GF-D8 (cell line): ENCODE results near the gene SYNE4.
"Not testable (repeated sequence)": the region's sequence is repeated elsewhere in the genome, so short reads cannot be mapped to it uniquely, and the experiment has no call there.

ENCODE experiments used
- DNase-seq: peaks from one replicate; lab custom pipeline; 2025; lab: John Stamatoyannopoulos, UW

The SYNE4 gene

GRCh38 chr19:36008336-36008978 is at the start of gene SYNE4:
SYNE4 (minus strand) TSS chr19:36008813; CDS start chr19:36008681, 132 bp downstream.
- DNase-seq, result no peak

GRCh38 chr19:36054733-36055686 is 46.4 kb upstream of the SYNE4 start, which contains the start of gene WDR62:
WDR62 (plus strand) TSS chr19:36054897; CDS start chr19:36054972, 75 bp downstream.
- DNase-seq, result peak; percentile 87

GRCh38 chr19:36054119-36054732 is 45.6 kb upstream of the SYNE4 start, which contains the start of gene THAP8:
THAP8 (minus strand) TSS chr19:36054285; CDS start chr19:36054217, 68 bp downstream.
- DNase-seq, result peak; percentile 94

DNA sequence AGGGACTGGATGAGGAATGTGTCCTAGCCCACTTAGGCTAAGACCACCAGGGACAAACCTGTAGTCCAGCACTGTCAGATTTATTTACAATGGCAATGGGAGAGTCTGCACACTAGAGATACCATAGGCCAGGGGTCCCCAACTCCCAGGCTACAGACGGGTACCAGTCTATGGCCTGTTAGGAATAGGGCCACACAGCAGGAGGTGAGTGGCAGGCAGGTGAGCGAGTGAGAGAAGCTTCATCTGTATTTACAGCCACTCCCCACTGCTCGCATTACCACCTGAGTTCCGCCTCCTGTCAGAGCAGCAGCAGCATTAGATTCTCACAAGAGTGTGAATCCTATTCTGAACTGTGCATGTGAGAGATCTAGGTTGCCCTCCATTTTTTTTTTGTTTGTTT is 43.0 kb upstream of the SYNE4 start:
- DNase-seq, result no peak

GRCh38 chr19:36051236-36051635 is 42.6 kb upstream of the SYNE4 start:
- DNase-seq, result no peak

GRCh38 chr19:36049080-36049698 is 40.6 kb upstream of the SYNE4 start:
- no peak for DNase-seq

DNA sequence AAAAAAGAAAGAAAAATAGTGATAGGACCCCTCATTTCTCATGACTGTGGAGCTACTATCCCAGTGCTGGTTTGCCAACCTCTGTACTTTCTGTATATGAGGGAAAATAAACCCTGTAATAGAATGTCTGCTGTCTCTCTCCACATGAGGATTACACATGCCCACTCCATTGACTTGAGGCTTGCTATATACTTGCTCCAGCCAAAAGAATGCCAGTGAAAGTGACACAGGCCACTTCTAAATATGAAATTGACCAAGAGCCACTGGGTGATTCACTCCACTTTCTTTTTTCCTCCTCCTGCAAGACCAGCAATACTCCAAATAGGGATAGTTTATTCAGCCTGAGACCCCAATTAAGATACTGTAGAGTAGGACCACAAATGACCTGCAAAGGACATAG is 39.2 kb upstream of the SYNE4 start:
- DNase-seq, result no peak

GRCh38 chr19:36046443-36047050 is 37.9 kb upstream of the SYNE4 start:
- no peak for DNase-seq

GRCh38 chr19:36043952-36044351 is 35.3 kb upstream of the SYNE4 start:
- DNase-seq, result no peak

- DNase-seq, result no peak
Observed at GRCh38 chr19:36041831-36042230, 33.2 kb upstream of the SYNE4 start.

GRCh38 chr19:36041092-36041491 is 32.5 kb upstream of the SYNE4 start:
- not testable (repeated sequence) for DNase-seq

DNA sequence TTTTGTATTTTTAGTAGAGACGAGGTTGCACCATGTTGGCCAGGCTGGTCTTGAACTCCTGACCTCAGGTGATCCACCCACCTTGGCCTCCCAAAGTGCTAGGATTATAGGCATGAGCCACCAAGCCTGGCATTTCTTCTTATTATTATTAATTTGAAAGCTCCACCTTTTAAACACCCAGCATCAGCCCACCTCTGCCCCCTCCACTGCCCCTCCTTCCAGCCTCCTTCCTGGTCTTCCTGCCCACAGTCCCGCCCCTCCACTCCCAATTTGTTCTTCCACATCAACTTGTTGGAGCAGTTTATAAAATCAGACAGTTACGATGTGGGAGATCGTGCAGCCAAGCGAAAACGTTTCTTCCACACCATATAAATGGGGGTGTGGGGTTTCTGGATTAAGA is 31.9 kb upstream of the SYNE4 start:
- DNase-seq, result no peak

DNA sequence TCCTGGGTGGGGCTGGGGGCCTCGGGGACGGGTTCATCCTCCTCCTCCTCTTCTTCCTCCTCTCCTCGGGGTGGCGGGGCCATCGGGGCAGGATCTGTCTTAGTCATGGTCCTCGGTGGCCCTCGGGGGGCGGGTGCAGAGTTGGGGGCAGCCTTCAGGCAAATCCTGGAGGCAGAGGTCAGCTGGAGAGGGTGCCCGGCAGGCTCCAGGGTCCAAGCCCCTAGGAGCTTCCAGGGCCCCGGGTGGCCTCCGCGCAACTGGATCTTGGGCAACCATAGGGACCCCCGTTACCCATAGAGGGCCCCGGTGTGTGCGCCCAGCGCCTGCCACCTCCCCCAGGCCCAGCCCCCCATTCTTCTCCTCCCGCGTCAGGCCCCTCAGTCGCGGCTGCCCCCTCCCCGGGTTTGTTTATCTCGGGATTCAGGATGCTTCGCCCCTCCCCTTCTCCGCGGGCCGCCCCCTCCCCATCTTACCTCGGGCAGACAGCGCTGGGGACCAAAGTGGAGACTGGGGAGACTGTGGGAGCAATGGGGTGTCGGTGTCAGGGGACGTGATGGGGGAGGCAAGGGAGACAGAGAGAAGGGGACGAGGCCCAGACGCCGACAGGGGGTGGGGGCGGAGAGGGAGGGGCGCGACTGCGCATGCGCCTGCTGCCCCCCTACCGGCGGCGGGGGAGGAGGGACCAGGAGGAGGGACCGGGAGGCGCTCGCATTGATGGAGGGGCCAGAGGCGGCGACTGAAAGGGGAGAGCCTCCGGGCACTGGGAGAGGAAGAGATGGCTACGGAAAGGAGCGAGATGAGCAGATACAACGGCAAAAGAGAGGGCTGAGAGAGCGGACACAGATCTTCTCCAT is 23.9 kb upstream of the SYNE4 start, which contains the start of gene CLIP3:
Gene CLIP3 (minus strand): TSS at position 623 of the 854 bp plus-strand sequence. CDS start 516 bp downstream, at position 107.
- no peak for DNase-seq

DNA sequence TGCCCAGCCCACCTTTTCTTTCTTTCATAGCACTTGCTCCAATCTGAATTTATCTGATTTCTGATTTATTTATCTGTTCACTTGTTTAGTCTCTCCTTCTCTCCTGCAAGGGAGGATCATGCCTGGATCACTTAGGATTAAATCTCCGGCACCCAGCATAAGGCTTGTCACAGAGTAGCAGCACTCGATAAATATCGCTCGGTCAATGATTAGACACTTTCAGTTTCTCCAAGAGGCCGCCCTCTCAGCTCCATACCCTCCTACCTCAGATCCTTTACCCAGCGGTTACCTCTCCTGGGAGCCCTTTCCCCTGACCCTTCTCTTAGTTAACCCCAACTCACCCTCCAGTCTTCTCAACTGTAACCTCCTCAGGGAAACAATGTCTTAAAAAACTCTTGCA is 22.7 kb upstream of the SYNE4 start:
- DNase-seq, result no peak

- DNase-seq, result no peak
Observed at GRCh38 chr19:36030264-36031148, 21.9 kb upstream of the SYNE4 start.

DNA sequence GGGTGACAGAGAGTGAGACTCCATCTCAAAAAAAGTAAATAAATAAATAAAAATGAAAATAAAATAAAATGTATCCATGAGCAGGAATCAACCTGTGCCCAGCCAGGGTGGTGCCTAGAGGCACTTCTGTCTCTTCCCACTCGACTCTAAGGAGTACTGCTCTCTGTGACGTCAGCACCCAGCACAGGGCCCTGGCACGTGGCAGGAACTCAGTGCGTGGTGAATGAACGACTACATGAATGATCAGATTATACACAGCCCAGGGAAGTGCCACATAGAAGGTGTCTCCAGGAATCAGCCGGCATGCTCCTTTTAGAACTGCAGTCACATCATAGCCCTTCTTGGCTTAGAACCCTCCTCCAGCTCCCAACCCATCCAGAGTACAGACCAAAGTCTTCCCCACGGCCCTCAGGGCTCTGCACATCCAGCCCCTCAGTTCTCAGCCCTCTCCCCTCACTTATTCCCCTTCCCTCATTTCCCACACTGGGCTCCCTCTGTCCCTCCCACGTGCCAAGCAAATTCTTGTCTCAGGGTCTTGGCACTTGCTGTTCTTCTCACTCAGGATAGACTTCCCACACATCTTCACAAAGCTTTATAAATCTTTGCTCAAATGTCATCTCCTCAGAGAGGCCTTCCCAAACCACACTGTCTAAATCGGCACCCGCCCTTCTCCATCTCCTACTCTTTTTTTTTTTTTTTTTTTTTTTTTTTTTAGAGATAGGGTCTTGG is 19.9 kb upstream of the SYNE4 start:
- DNase-seq, result no peak

GRCh38 chr19:36027696-36028095 is 19.1 kb upstream of the SYNE4 start:
- DNase-seq, result no peak

- DNase-seq, result no peak
Observed at GRCh38 chr19:36026091-36026876, 17.7 kb upstream of the SYNE4 start.
